ENCODE measurements around the gene BMF.
A peak's percentile ranks its signal among the peaks of the same experiment; 100 is the strongest.

DNA sequence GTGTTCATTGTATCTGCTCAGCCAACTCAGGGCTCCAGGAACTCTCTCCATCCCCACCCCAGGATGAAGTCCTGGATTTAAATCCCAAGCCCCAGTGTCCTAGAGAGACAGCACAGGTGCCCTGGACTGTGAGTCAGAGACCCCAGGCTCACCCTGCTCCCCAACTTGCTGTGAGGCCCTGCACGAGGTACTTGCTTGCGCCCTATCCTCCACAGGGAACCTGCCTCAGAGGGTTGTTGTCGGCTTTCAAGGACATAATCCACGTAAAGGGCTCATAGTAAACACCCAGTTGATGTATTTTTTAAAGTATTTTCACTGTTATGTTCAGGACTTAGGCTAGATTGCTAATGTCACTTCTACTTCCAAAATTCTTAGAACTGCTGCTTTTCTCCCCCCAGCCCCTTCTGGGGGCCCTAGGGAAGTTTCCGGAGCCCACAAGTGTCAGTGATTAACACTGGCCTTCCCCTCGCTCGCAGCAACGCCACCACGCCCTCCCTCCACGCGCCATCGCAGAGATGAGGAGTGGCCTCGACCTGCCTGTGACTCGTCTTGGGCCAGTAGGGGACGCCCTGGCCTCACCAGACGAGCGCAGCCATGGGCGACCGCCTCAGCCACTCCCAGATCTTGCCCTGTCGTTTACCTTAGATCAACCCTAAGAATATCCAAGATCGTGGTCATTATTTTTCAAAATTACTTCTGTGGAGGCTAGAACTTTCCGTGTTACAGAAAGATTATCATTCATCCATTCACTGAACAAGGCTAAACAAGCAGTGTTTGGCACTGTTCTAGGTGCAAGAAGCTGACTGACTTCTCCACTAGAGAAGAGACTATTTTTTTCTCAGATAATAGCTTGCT, 63.7 kb downstream of the BMF start:
- TF ChIP-seq, protein P1, sequence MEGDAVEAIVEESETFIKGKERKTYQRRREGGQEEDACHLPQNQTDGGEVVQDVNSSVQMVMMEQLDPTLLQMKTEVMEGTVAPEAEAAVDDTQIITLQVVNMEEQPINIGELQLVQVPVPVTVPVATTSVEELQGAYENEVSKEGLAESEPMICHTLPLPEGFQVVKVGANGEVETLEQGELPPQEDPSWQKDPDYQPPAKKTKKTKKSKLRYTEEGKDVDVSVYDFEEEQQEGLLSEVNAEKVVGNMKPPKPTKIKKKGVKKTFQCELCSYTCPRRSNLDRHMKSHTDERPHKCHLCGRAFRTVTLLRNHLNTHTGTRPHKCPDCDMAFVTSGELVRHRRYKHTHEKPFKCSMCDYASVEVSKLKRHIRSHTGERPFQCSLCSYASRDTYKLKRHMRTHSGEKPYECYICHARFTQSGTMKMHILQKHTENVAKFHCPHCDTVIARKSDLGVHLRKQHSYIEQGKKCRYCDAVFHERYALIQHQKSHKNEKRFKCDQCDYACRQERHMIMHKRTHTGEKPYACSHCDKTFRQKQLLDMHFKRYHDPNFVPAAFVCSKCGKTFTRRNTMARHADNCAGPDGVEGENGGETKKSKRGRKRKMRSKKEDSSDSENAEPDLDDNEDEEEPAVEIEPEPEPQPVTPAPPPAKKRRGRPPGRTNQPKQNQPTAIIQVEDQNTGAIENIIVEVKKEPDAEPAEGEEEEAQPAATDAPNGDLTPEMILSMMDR (IDR thresholded peaks at IDR 0.05; ENCODE audit: poor library complexity, severe bottlenecking): peak; percentile 70
- TF ChIP-seq EP300 (conservative IDR thresholded peaks at IDR 0.05; ENCODE audit: poor library complexity, severe bottlenecking): no peak
- no peak for TF ChIP-seq POLR2AphosphoS5 (IDR thresholded peaks at IDR 0.05)
- TF ChIP-seq EZH2 (IDR thresholded peaks at IDR 0.05; ENCODE audit: borderline replicate concordance, insufficient read depth, low read length, poor library complexity, severe bottlenecking): no peak
- TF ChIP-seq, protein P2, sequence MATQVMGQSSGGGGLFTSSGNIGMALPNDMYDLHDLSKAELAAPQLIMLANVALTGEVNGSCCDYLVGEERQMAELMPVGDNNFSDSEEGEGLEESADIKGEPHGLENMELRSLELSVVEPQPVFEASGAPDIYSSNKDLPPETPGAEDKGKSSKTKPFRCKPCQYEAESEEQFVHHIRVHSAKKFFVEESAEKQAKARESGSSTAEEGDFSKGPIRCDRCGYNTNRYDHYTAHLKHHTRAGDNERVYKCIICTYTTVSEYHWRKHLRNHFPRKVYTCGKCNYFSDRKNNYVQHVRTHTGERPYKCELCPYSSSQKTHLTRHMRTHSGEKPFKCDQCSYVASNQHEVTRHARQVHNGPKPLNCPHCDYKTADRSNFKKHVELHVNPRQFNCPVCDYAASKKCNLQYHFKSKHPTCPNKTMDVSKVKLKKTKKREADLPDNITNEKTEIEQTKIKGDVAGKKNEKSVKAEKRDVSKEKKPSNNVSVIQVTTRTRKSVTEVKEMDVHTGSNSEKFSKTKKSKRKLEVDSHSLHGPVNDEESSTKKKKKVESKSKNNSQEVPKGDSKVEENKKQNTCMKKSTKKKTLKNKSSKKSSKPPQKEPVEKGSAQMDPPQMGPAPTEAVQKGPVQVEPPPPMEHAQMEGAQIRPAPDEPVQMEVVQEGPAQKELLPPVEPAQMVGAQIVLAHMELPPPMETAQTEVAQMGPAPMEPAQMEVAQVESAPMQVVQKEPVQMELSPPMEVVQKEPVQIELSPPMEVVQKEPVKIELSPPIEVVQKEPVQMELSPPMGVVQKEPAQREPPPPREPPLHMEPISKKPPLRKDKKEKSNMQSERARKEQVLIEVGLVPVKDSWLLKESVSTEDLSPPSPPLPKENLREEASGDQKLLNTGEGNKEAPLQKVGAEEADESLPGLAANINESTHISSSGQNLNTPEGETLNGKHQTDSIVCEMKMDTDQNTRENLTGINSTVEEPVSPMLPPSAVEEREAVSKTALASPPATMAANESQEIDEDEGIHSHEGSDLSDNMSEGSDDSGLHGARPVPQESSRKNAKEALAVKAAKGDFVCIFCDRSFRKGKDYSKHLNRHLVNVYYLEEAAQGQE (IDR thresholded peaks at IDR 0.05; ENCODE audit: borderline replicate concordance): no peak
